Upper lobe of left lung (tissue), 6 donors: ENCODE measurements around the gene CIITA. TPM values are rescaled to one million over a fixed set of nuclear protein-coding genes. Genes with fewer than 3 reads are reported as not detected.

Experiments
- ATAC-seq, 2 donors: fragments of 200-7000 bp; cut with Tn5 transposase; one replicate each; pipeline ENCODE4 v1.9.1; 2022; ENCODE audit warnings: mild to moderate bottlenecking in 2 of 2, moderate library complexity in 2 of 2; ENCODE audit not compliant: low FRiP score in 2 of 2
- DNase-seq, 2 donors: peaks; one replicate each; pipeline ENCODE4 v3.0.0-alpha.2; 2019 to 2020
- H3K27ac ChIP-seq, 4 donors: fragments of 200-600 bp; sonication (generic); one replicate each; pipeline ENCODE4 v1.5.1; 2016 to 2019
- H3K27me3 ChIP-seq, 4 donors: fragments of 200-600 bp; sonication (generic); one replicate each; pipeline ENCODE4 v1.5.1; 2017 to 2019
- H3K36me3 ChIP-seq, 4 donors: fragments of 200-600 bp; sonication (generic); one replicate each; pipeline ENCODE4 v1.5.1; 2016 to 2019
- H3K4me1 ChIP-seq, 4 donors: fragments of 200-600 bp; sonication (generic); one replicate each; pipeline ENCODE4 v1.5.1; 2018 to 2019
- H3K4me3 ChIP-seq, 4 donors: fragments of 200-600 bp; sonication (generic); one replicate each; pipeline ENCODE4 v1.5.1; 2017 to 2019; ENCODE audit warnings: mild to moderate bottlenecking in 2 of 4, moderate library complexity in 1 of 4
- H3K9me3 ChIP-seq, 4 donors: fragments of 200-600 bp; sonication (generic); one replicate each; pipeline ENCODE4 v1.5.1; 2018 to 2019
- EP300 ChIP-seq, 4 donors: sonication (generic); formaldehyde crosslinking; IDR thresholded peaks; one replicate each; pipeline ENCODE4 v1.5.1; 2017; ENCODE audit warnings: antibody characterized with exemption in 4 of 4, control low read depth in 2 of 4
- POLR2A ChIP-seq, 4 donors: fragments of 450-650 bp; IDR thresholded peaks; one replicate each; pipeline ENCODE4 v1.5.1; 2016 to 2017; ENCODE audit warnings: antibody characterized with exemption in 4 of 4, mild to moderate bottlenecking in 2 of 4
- POLR2AphosphoS5 ChIP-seq, 2 donors: sonication (generic); formaldehyde crosslinking; IDR thresholded peaks; one replicate each; pipeline ENCODE4 v1.5.1; 2017; ENCODE audit warnings: antibody characterized with exemption in 2 of 2
- WGBS, 2 donors: methylation state at CpG; one replicate each; pipeline ENCODE4 v1.1.5; 2017 to 2018; 5-methylcytosine and 5-hydroxymethylcytosine counted together
- total RNA-seq, 6 donors: library from RNA; depleted of rRNA in 4 of 6; stranded (reverse); fragments of >200 nt in 4 of 6; gene quantifications; one replicate each; pipeline versions ENCODE4 v1.1.0 to v1.2.1, GENCODE V29; 2016 to 2021
- TF ChIP-seq, protein P1 (sequence below), 6 experiments: fragments of 450-650 bp in 4 of 6; fragments of 200-600 bp in 2 of 6; sonication (generic) in 2 of 6; IDR thresholded peaks; one replicate each; pipeline ENCODE4 v1.5.1; 2016 to 2019; ENCODE audit warnings: antibody characterized with exemption in 6 of 6
- donor health status: DM: no; HTN: no; CAD: no; lungs with moderate emphysema.
- donor health status: DM: no; HTN: yes; CAD: no; lungs with severe emphysema.

Gene CIITA
- total RNA-seq, 6 donors from 2014 or later = 27.2 to 145 (median 83.2) TPM

DNA sequence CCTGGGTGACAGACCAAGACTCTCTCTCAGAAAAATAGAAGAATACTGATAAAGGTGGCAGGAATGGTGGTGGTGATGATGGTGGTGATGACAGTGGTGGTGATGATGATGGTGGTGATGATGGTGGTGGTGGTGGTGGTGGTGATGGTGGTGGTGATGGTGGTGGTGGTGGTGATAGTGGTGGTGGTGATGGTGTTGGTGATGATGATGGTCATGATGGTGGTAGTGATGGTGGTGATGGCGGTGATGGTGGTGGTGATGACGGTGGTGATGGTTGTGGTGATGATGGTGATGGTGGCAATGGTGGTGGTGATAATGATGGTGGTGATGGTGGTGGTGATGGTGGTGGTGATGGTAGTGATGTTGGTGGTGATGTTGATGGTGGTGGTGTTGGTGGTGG lies 18.0 kb upstream of the CIITA start:
- 49 to 94% methylated on average over 2 of the region's 2 CpGs for WGBS, 2 donors
- H3K9me3 ChIP-seq = no peaks in the 10 kb centered on the region
- H3K27ac ChIP-seq = no peak overlapping the region
- ATAC-seq (no peak), DNase-seq (no peak)
- peaks cover 0 to 10% (median 5%) of the 10 kb centered on the region in 4 donors for H3K4me1 ChIP-seq
- TF ChIP-seq EP300 (IDR thresholded peaks at IDR 0.05) (no peak), POLR2AphosphoS5 (IDR thresholded peaks at IDR 0.05) (no peak), POLR2A (IDR thresholded peaks at IDR 0.05) (no peak)
- TF ChIP-seq, protein P1, sequence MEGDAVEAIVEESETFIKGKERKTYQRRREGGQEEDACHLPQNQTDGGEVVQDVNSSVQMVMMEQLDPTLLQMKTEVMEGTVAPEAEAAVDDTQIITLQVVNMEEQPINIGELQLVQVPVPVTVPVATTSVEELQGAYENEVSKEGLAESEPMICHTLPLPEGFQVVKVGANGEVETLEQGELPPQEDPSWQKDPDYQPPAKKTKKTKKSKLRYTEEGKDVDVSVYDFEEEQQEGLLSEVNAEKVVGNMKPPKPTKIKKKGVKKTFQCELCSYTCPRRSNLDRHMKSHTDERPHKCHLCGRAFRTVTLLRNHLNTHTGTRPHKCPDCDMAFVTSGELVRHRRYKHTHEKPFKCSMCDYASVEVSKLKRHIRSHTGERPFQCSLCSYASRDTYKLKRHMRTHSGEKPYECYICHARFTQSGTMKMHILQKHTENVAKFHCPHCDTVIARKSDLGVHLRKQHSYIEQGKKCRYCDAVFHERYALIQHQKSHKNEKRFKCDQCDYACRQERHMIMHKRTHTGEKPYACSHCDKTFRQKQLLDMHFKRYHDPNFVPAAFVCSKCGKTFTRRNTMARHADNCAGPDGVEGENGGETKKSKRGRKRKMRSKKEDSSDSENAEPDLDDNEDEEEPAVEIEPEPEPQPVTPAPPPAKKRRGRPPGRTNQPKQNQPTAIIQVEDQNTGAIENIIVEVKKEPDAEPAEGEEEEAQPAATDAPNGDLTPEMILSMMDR (IDR thresholded peaks at IDR 0.05) = no peak
- no peaks in the 10 kb centered on the region for H3K27me3 ChIP-seq
- no peak overlapping the region for H3K4me3 ChIP-seq
- H3K36me3 ChIP-seq = no peaks in the 10 kb centered on the region

DNA sequence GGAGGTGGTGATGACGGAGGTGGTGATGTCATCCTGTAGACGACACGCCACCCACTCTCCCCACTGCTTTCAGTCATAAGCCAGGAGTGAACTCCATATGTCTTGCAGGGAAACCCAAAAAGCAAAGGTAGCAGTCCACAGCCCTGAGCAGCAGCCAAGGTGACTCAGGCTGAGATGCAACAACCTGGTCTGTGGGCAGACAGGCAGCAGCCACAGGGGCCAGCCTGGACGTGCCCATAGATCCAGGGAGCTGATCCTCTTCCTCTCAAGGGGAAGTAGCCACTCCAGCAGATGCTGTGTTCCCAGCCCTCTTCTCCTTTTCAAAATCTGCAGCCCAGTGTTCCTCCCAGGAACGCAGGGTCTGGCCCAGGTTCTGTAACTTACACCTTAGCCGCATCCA lies 17.3 kb upstream of the CIITA start:
- Histone ChIP-seq H3K36me3 (no peaks in the 10 kb centered on the region), H3K27me3 (no peaks in the 10 kb centered on the region), H3K27ac (no peak overlapping the region), H3K4me1 (peaks cover 0 to 10% (median 5%) of the 10 kb centered on the region in 4 donors), H3K4me3 (no peak overlapping the region), H3K9me3 (no peaks in the 10 kb centered on the region)
- ATAC-seq (no peak), DNase-seq (no peak)
- WGBS, 2 donors = 72 to 83% methylated on average over 5 to 6 of the region's 6 CpGs
- TF ChIP-seq EP300 (IDR thresholded peaks at IDR 0.05) (no peak), POLR2AphosphoS5 (IDR thresholded peaks at IDR 0.05) (no peak), POLR2A (IDR thresholded peaks at IDR 0.05) (no peak)
- TF ChIP-seq, protein P1 (IDR thresholded peaks at IDR 0.05) = no peak

DNA sequence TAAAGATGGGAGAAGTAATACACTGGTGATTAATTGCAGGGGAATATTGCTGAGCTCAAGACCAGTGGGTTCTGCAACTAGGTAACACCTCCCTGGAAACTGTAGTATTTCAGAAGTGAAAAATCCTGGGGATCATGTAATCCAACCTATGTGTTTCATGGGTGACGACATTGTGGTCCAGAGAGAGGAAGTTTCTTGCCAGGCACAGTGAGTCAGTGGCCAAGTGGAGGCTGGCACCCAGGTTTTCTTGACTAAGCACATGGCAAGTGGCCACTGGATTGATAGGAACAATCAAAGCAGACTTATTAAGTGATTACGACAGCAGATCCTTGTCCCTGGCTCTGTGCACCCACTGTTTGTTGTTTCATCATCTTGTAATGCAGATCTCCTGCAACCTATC lies 14.6 kb upstream of the CIITA start:
- H3K4me3 ChIP-seq = no peak overlapping the region
- no peak overlapping the region for H3K27ac ChIP-seq
- H3K4me1 ChIP-seq = peaks cover 0 to 26% (median 6%) of the 10 kb centered on the region in 4 donors
- WGBS, 2 donors = 25 to 34% methylated on average over 2 of the region's 2 CpGs
- DNase-seq (peak in 1 of 2 donors; percentile 94), ATAC-seq (peak; percentile 77 to 86)
- H3K9me3 ChIP-seq = no peaks in the 10 kb centered on the region
- H3K27me3 ChIP-seq = no peaks in the 10 kb centered on the region
- TF ChIP-seq EP300 (IDR thresholded peaks at IDR 0.05) (peak in 1 of 4 donors; percentile 67), POLR2AphosphoS5 (IDR thresholded peaks at IDR 0.05) (peak; percentile 64 to 76), POLR2A (IDR thresholded peaks at IDR 0.05) (no peak)
- TF ChIP-seq, protein P1 (IDR thresholded peaks at IDR 0.05) = no peak
- H3K36me3 ChIP-seq = no peaks in the 10 kb centered on the region

DNA sequence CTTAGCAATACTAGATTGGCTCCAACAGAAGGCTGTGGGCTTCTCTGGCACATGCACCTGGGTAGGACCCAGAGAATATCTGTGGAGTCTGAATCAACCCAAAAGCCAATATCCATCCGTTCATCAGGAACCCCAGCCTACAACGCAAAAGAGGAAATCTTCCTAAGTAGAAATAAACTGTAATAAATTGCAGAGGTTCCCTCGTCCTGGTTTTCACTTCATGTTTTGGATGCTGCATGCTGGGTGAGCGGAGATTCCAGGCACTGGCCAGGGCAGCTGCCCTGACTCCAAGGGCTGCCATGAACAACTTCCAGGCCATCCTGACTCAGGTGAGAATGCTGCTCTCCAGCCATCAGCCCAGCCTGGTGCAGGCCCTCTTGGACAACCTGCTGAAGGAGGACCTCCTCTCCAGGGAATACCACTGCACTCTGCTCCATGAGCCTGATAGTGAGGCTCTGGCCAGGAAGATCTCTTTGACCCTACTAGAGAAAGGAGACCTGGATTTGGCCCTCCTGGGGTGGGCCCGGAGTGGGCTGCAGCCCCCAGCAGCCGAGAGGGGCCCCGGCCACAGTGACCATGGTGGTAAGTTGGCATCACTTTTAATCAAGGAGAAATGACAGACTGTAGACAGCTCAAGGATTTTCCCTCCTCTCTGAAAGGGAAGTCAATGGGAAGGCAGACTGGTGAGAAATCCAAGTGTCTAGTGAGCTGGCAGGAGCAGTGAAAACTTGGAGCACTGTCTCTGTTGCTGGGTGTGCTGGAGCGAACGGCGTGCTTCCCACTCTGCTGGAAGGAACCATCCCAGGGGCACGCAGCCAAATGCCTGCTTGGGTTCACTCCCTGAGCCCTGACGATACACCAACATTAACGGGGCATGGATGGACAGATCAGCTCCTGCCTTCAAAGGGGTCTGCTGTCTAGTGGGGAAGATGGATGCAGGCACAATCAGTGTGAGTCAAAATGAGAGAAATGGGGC lies 10.7 kb upstream of the CIITA start:
- Histone ChIP-seq H3K27ac (peak overlapping the region; percentile 28 to 79 (median 42)), H3K4me1 (peaks cover 31 to 63% (median 42%) of the 10 kb centered on the region in 4 donors), H3K9me3 (no peaks in the 10 kb centered on the region), H3K36me3 (no peaks in the 10 kb centered on the region), H3K4me3 (peak overlapping the region in 1 of 4 donors; percentile 23), H3K27me3 (no peaks in the 10 kb centered on the region)
- TF ChIP-seq, protein P1 (IDR thresholded peaks at IDR 0.05) = no peak
- 60 to 66% methylated on average over 6 to 13 of the region's 13 CpGs for WGBS, 2 donors
- ATAC-seq = no peak
- DNase-seq = peak in 1 of 2 donors; percentile 63
